G401 (cell line): ENCODE measurements around the gene PRSS37. TPM values are rescaled to one million over a fixed set of nuclear protein-coding genes. Genes with fewer than 3 reads are reported as not detected.

Source experiments
- DNase-seq: peaks from one replicate; pipeline ENCODE4 v3.0.0-alpha.2; 2015; ENCODE audit warnings: low spot score
- in situ Hi-C: cut with HindIII; loops from 2 replicates; pipeline ENCODE4 v1.10.0; 2016; ENCODE audit warnings: low sequenced_read_pairs, mixed read lengths
- total RNA-seq: library from RNA; depleted of rRNA; stranded (reverse); fragments of >200 nt; shearing (Covaris generic); gene quantifications from 2 replicates; pipeline ENCODE4 v1.2.3, GENCODE V29; 2014; rRNA removed

The PRSS37 gene
- total RNA-seq, 1 experiment from 2014 or later: not detected

GRCh38 chr7:141792526-141792925, 48.8 kb downstream of the PRSS37 start:
- DNase-seq: no peak
- in situ Hi-C loops: no loop called here

- in situ Hi-C loops: no loop called here
These were observed 51.4 kb downstream of the PRSS37 start, which contains the start of gene TAS2R5 for GRCh38 chr7:141789917-141790316. Gene TAS2R5, plus strand, starts transcription at chr7:141790217. Its CDS starts 145 bp downstream, at chr7:141790362.

GRCh38 chr7:141788296-141788695, 53.0 kb downstream of the PRSS37 start:
- DNase-seq: no peak
- in situ Hi-C loops: no loop called here

More at GRCh38 chr7:141789917-141790316, 51.4 kb downstream of the PRSS37 start, which contains the start of gene TAS2R5:
- DNase-seq: no peak

Other genes with a start within 250 kb of the PRSS37 start
- 1.7 and 3.3 TPM in 2 replicates for gene DENND11, start 139.3 kb downstream of the PRSS37 start, total RNA-seq
- not detected in 2 replicates for gene WEE2, start 133.1 kb downstream of the PRSS37 start, total RNA-seq
- 315 and 348 TPM in 2 replicates for gene SSBP1, start 103.1 kb downstream of the PRSS37 start, total RNA-seq
- not detected in 2 replicates for gene TAS2R3, start 77.4 kb downstream of the PRSS37 start, total RNA-seq
- not detected in 2 replicates for gene TAS2R4, start 64.8 kb downstream of the PRSS37 start, total RNA-seq
- 0.12 TPM in 1 of 2 replicates, not detected in the other for gene TAS2R5, start 51.3 kb downstream of the PRSS37 start, total RNA-seq
- not detected in 2 replicates for gene OR9A4, start 74.9 kb upstream of the PRSS37 start, total RNA-seq
- gene CLEC5A, start 105.5 kb upstream of the PRSS37 start, total RNA-seq: not detected in 2 replicates
- not detected in 2 replicates for gene TAS2R38, start 132.3 kb upstream of the PRSS37 start, total RNA-seq
- not detected in 2 replicates for gene MGAM, start 154.4 kb upstream of the PRSS37 start, total RNA-seq